ENCODE data around the gene KIAA0319L.

KIAA0319L gene

DNA sequence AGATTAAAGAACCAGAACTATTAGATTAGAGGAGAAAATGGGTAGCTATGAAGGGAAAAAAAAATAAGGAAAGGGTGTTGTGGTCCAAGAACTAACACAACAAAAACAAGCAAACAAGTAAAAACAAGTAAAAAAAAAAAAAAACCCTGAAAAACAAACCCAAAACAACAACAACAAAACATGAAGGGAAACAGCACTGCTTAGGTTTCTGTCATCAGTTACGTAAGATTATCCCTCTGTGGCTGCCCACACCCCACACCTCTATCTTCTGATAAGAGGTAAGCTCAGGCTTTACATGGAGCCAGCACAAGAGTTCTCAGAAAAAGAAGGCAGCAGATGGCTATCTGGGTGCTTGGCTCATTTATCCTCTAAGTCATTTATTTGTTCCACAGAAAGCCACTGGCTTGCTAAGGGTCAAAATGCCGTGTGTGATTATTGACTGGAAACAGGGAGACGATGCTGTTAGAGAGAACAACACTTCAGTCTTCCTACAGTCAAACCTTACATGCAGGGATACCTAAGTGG lies 57.5 kb downstream of the KIAA0319L start:
- no peak overlapping the region for H2BK120ac ChIP-seq (ENCODE audit: low read depth, low read length)
- H3K14ac ChIP-seq (ENCODE audit: low read length in 2 of 2): no peak overlapping the region
- H2BK12ac ChIP-seq (ENCODE audit: low read length in 2 of 2): no peak overlapping the region
- H4K8ac ChIP-seq (ENCODE audit: low read length): no peak overlapping the region
- H3K4me3 ChIP-seq (ENCODE audit: insufficient read depth in 1 of 2, low read depth in 1 of 2, low read length in 2 of 2): no peak overlapping the region
- no peaks in the 10 kb centered on the region for H3K9me3 ChIP-seq (ENCODE audit: control insufficient read depth, low read length)
- H3K9ac ChIP-seq (ENCODE audit: low read length): no peak overlapping the region
- H3K18ac ChIP-seq (ENCODE audit: low read depth in 1 of 2, low read length in 2 of 2): no peak overlapping the region
- no peak overlapping the region for H3K4ac ChIP-seq (ENCODE audit: low read depth in 1 of 2, low read length in 2 of 2)
- no peak overlapping the region for H3K4me2 ChIP-seq (ENCODE audit: low read length, poor library complexity, severe bottlenecking)
- H3K36me3 ChIP-seq (ENCODE audit: control insufficient read depth in 1 of 2, insufficient read depth in 2 of 2, low read depth in 1 of 2, low read length in 2 of 2): peaks cover under 1 to 3% of the 10 kb centered on the region in 2 experiments
- no peak overlapping the region for H2AFZ ChIP-seq (ENCODE audit: low read depth, low read length)
- no peak overlapping the region for H2BK15ac ChIP-seq (ENCODE audit: low read depth, poor library complexity, severe bottlenecking)
- peaks cover 19% of the 10 kb centered on the region for H3K79me1 ChIP-seq (replicated peaks; ENCODE audit: low read length, poor library complexity, severe bottlenecking)
- no peak for DNase-seq
- 77% methylated on average over 3 of the region's 3 CpGs for WGBS
- H3K4me1 ChIP-seq (ENCODE audit: control insufficient read depth, insufficient read depth, low read depth, low read length): no peaks in the 10 kb centered on the region
- no peak overlapping the region for H3K23ac ChIP-seq (ENCODE audit: low read length in 2 of 2)
- no peak overlapping the region for H4K91ac ChIP-seq (ENCODE audit: low read length)
- no peaks in the 10 kb centered on the region for H3K27me3 ChIP-seq (ENCODE audit: control insufficient read depth in 1 of 2, insufficient read depth in 1 of 2, low read length in 2 of 2)
- no peak overlapping the region for H2AK5ac ChIP-seq (ENCODE audit: low read length, severe bottlenecking)
- H3K27ac ChIP-seq (ENCODE audit: low read length, poor library complexity, severe bottlenecking): no peak overlapping the region
- no peak overlapping the region for H2BK5ac ChIP-seq (ENCODE audit: low read depth, low read length, poor library complexity, severe bottlenecking)

DNA sequence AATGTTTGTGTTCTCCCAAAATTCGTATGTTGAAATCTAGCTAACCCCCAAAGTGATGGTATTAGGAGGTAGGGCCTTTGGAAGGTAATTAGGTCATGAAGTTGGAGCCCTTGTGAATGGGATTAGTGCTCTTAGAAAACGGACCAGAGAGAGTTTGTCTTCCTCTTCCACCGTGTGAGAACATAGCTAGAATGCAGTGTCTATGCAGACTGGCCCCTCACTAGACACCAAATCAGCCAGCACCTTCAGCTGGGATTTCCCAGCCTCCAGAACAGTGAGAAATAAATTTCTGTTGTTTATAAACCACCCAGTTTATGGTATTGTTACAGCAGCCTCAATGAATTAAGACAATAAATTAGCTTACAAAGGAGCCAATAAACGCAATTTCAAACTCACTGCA lies 58.0 kb downstream of the KIAA0319L start:
- H2BK5ac ChIP-seq (ENCODE audit: low read depth, low read length, poor library complexity, severe bottlenecking): no peak overlapping the region
- H3K79me1 ChIP-seq (replicated peaks; ENCODE audit: low read length, poor library complexity, severe bottlenecking): peaks cover 17% of the 10 kb centered on the region
- no peak overlapping the region for H2BK120ac ChIP-seq (ENCODE audit: low read depth, low read length)

GRCh38 chr1:35497571-35497970 lies 59.6 kb downstream of the KIAA0319L start:
- Histone ChIP-seq H2BK5ac (ENCODE audit: low read depth, low read length, poor library complexity, severe bottlenecking) (no peak overlapping the region), H3K27me3 (ENCODE audit: control insufficient read depth in 1 of 2, insufficient read depth in 1 of 2, low read length in 2 of 2) (no peaks in the 10 kb centered on the region), H3K18ac (ENCODE audit: low read depth in 1 of 2, low read length in 2 of 2) (no peak overlapping the region), H2AFZ (ENCODE audit: low read depth, low read length) (no peak overlapping the region), H2BK15ac (ENCODE audit: low read depth, poor library complexity, severe bottlenecking) (no peak overlapping the region), H3K4me2 (ENCODE audit: low read length, poor library complexity, severe bottlenecking) (no peak overlapping the region), H2BK12ac (ENCODE audit: low read length in 2 of 2) (no peak overlapping the region), H3K9me3 (ENCODE audit: control insufficient read depth, low read length) (peaks cover 4% of the 10 kb centered on the region), H4K8ac (ENCODE audit: low read length) (no peak overlapping the region), H3K9ac (ENCODE audit: low read length) (no peak overlapping the region), H3K4me1 (ENCODE audit: control insufficient read depth, insufficient read depth, low read depth, low read length) (no peaks in the 10 kb centered on the region), H2BK120ac (ENCODE audit: low read depth, low read length) (no peak overlapping the region), H4K91ac (ENCODE audit: low read length) (no peak overlapping the region), H3K23ac (ENCODE audit: low read length in 2 of 2) (no peak overlapping the region), H3K14ac (ENCODE audit: low read length in 2 of 2) (no peak overlapping the region), H3K4ac (ENCODE audit: low read depth in 1 of 2, low read length in 2 of 2) (no peak overlapping the region), H3K4me3 (ENCODE audit: insufficient read depth in 1 of 2, low read depth in 1 of 2, low read length in 2 of 2) (no peak overlapping the region), H3K36me3 (ENCODE audit: control insufficient read depth in 1 of 2, insufficient read depth in 2 of 2, low read depth in 1 of 2, low read length in 2 of 2) (peaks cover 4 to 13% of the 10 kb centered on the region in 2 experiments), H3K27ac (ENCODE audit: low read length, poor library complexity, severe bottlenecking) (no peak overlapping the region), H3K79me1 (replicated peaks; ENCODE audit: low read length, poor library complexity, severe bottlenecking) (peaks cover 18% of the 10 kb centered on the region), H2AK5ac (ENCODE audit: low read length, severe bottlenecking) (no peak overlapping the region)
- no CpG with 5 or more reads among the region's 2 CpGs for WGBS
- no peak for DNase-seq

More for the DNA sequence above, 58.0 kb downstream of the KIAA0319L start:
- DNase-seq: no peak
- Histone ChIP-seq H3K4me3 (ENCODE audit: insufficient read depth in 1 of 2, low read depth in 1 of 2, low read length in 2 of 2) (no peak overlapping the region), H2BK12ac (ENCODE audit: low read length in 2 of 2) (no peak overlapping the region), H3K23ac (ENCODE audit: low read length in 2 of 2) (no peak overlapping the region), H3K9me3 (ENCODE audit: control insufficient read depth, low read length) (no peaks in the 10 kb centered on the region), H4K91ac (ENCODE audit: low read length) (no peak overlapping the region), H2AK5ac (ENCODE audit: low read length, severe bottlenecking) (no peak overlapping the region), H3K9ac (ENCODE audit: low read length) (no peak overlapping the region), H3K27me3 (ENCODE audit: control insufficient read depth in 1 of 2, insufficient read depth in 1 of 2, low read length in 2 of 2) (no peaks in the 10 kb centered on the region), H2AFZ (ENCODE audit: low read depth, low read length) (no peak overlapping the region), H3K18ac (ENCODE audit: low read depth in 1 of 2, low read length in 2 of 2) (no peak overlapping the region), H3K4ac (ENCODE audit: low read depth in 1 of 2, low read length in 2 of 2) (no peak overlapping the region), H4K8ac (ENCODE audit: low read length) (no peak overlapping the region), H3K27ac (ENCODE audit: low read length, poor library complexity, severe bottlenecking) (no peak overlapping the region), H3K14ac (ENCODE audit: low read length in 2 of 2) (no peak overlapping the region), H3K4me1 (ENCODE audit: control insufficient read depth, insufficient read depth, low read depth, low read length) (no peaks in the 10 kb centered on the region), H3K36me3 (ENCODE audit: control insufficient read depth in 1 of 2, insufficient read depth in 2 of 2, low read depth in 1 of 2, low read length in 2 of 2) (peaks cover 4 to 7% of the 10 kb centered on the region in 2 experiments), H2BK15ac (ENCODE audit: low read depth, poor library complexity, severe bottlenecking) (no peak overlapping the region), H3K4me2 (ENCODE audit: low read length, poor library complexity, severe bottlenecking) (no peak overlapping the region)
- WGBS: 100% methylated on average over 3 of the region's 4 CpGs

- H3K4me2 ChIP-seq (ENCODE audit: low read length, poor library complexity, severe bottlenecking): no peak overlapping the region
- H3K4me1 ChIP-seq (ENCODE audit: control insufficient read depth, insufficient read depth, low read depth, low read length): no peaks in the 10 kb centered on the region
- peaks cover 25% of the 10 kb centered on the region for H3K79me1 ChIP-seq (replicated peaks; ENCODE audit: low read length, poor library complexity, severe bottlenecking)
- H3K27ac ChIP-seq (ENCODE audit: low read length, poor library complexity, severe bottlenecking): no peak overlapping the region
- no peak overlapping the region for H3K18ac ChIP-seq (ENCODE audit: low read depth in 1 of 2, low read length in 2 of 2)
- no peaks in the 10 kb centered on the region for H3K27me3 ChIP-seq (ENCODE audit: control insufficient read depth in 1 of 2, insufficient read depth in 1 of 2, low read length in 2 of 2)
- H3K4ac ChIP-seq (ENCODE audit: low read depth in 1 of 2, low read length in 2 of 2): no peak overlapping the region
- no peak overlapping the region for H2BK120ac ChIP-seq (ENCODE audit: low read depth, low read length)
- no peak overlapping the region for H4K91ac ChIP-seq (ENCODE audit: low read length)
- no peak overlapping the region for H4K8ac ChIP-seq (ENCODE audit: low read length)
- no peak overlapping the region for H2AK5ac ChIP-seq (ENCODE audit: low read length, severe bottlenecking)
- no peak for DNase-seq
- H3K9ac ChIP-seq (ENCODE audit: low read length): no peak overlapping the region
- H2BK12ac ChIP-seq (ENCODE audit: low read length in 2 of 2): no peak overlapping the region
- no peak overlapping the region for H3K14ac ChIP-seq (ENCODE audit: low read length in 2 of 2)
- no peak overlapping the region for H2BK15ac ChIP-seq (ENCODE audit: low read depth, poor library complexity, severe bottlenecking)
- no peak overlapping the region for H2AFZ ChIP-seq (ENCODE audit: low read depth, low read length)
- no peak overlapping the region for H3K23ac ChIP-seq (ENCODE audit: low read length in 2 of 2)
- H3K36me3 ChIP-seq (ENCODE audit: control insufficient read depth in 1 of 2, insufficient read depth in 2 of 2, low read depth in 1 of 2, low read length in 2 of 2): peaks cover 8 to 10% of the 10 kb centered on the region in 2 experiments
- 100% methylated on average over 1 of the region's 1 CpG for WGBS
- no peak overlapping the region for H3K4me3 ChIP-seq (ENCODE audit: insufficient read depth in 1 of 2, low read depth in 1 of 2, low read length in 2 of 2)
- peaks cover 4% of the 10 kb centered on the region for H3K9me3 ChIP-seq (ENCODE audit: control insufficient read depth, low read length)
- H2BK5ac ChIP-seq (ENCODE audit: low read depth, low read length, poor library complexity, severe bottlenecking): no peak overlapping the region
Measured at GRCh38 chr1:35490250-35490649, 67.0 kb downstream of the KIAA0319L start.

Measured in mesenchymal stem cell (in vitro differentiated cells and primary cell).